ENCODE data around the gene RITA1.

RITA1 gene

GRCh38 chr12:113180333-113180732, 5.2 kb upstream of the RITA1 start:
- no peak for DNase-seq

- DNase-seq = no peak
These were observed 3.5 kb upstream of the RITA1 start for GRCh38 chr12:113181975-113182374.

GRCh38 chr12:113183030-113183589, 2.4 kb upstream of the RITA1 start:
- no peak for DNase-seq

GRCh38 chr12:113184098-113184899, 1.2 kb upstream of the RITA1 start:
- peak; percentile 61 for DNase-seq

GRCh38 chr12:113184900-113185179, 681 bp upstream of the RITA1 start:
- peak; percentile 65 for DNase-seq

GRCh38 chr12:113186033-113186365, 478 bp downstream of the RITA1 start:
- peak; percentile 24 for DNase-seq

DNA sequence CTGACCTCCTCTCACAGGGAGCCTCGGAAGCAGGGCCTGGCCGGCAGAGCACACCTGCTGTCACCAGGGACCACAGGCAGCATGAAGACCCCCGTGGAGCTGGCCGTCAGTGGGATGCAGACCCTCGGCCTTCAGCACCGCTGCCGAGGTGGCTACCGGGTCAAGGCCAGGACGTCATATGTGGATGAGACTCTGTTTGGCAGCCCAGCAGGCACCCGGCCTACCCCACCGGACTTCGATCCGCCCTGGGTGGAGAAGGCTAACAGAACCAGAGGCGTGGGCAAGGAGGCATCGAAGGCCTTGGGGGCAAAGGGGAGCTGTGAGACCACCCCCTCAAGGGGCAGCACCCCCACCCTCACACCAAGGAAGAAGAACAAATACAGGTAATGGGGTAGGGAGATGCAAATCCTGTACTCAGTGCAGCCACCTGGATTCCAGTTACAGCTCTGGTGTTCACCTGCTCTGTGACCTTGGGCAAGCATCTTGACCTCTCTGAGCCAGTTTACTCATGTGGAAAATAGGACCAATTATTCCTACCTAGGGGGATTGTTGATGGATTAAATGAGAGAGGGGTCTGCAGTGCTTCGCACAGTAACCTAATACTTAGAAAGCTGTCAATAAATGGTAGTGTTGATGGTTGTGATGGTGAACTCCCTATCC, 1.3 kb downstream of the RITA1 start:
- DNase-seq = no peak

DNA sequence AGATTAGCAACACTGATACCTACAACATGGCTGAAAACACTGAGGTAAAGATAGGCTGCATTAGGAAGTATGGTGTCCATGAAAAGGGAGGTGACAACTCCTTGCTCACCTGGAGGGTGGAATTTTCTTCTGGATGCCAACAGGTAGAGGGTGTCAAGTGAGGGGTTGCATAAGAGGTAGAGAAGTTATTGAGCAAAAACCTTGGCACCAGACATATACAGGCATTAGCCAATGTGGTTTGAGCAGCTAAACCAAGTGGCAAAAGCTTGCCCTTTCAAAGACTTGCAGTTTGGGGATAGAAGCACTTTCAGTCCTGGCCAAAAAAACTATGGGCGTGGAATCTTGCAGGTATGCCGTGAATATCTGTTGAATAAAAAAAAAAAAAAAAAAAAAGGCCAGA, 3.8 kb downstream of the RITA1 start:
- no peak for DNase-seq

DNA sequence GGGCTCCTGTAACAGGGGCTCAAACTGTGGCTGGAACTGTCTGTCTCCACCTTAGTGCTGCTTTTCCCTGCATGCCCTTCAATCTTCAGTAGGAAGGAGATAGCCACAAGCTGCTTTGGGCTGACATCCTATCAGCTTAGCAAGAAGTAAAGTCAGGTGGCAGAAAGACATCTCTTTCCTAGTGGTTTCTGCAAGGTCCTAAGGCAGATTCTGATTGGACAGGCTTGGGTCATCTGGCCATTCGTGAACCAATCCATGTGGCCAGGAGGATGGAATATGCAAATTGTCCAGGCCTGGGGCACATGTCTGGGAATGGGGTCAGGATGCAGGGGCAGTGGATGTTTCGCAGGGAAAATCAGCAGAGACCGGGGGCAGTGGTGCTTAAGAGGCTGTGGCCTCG, 5.2 kb downstream of the RITA1 start:
- DNase-seq = no peak

- no peak for DNase-seq
These were observed 5.7 kb downstream of the RITA1 start for GRCh38 chr12:113191227-113191626.

DNA sequence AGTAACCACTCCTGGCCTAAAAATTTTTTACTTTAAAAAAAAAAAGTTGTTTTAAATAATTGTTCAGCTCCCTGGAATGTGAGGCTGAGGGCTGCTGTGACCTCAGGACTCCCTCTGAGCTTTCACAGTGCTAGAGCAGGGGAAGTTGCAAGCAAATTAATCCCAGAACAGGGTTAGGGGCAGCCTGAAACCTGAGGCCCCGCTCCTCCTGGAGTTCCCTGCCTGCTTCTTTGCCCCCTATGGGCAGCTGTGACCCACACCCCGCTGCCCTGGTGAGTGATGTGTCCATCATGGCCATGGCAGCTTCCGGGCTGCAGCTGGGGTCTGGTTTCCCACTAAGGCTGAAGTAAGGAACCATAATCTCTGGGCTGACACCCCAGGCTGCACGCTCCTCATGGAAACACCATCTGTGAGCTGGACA, 9.5 kb downstream of the RITA1 start:
- DNase-seq = no peak

GRCh38 chr12:113195598-113195997, 10.1 kb downstream of the RITA1 start:
- DNase-seq = no peak

- no peak for DNase-seq
These were observed 11.1 kb downstream of the RITA1 start for GRCh38 chr12:113196582-113196981.

- DNase-seq = peak; percentile 50
These were observed 11.5 kb downstream of the RITA1 start for GRCh38 chr12:113196990-113197389.

GRCh38 chr12:113197518-113198077, 12.1 kb downstream of the RITA1 start:
- DNase-seq = no peak

- no peak for DNase-seq
These were observed 12.8 kb downstream of the RITA1 start for GRCh38 chr12:113198296-113198695.

- no peak for DNase-seq
These were observed 14.7 kb downstream of the RITA1 start for GRCh38 chr12:113200021-113200797.

DNA sequence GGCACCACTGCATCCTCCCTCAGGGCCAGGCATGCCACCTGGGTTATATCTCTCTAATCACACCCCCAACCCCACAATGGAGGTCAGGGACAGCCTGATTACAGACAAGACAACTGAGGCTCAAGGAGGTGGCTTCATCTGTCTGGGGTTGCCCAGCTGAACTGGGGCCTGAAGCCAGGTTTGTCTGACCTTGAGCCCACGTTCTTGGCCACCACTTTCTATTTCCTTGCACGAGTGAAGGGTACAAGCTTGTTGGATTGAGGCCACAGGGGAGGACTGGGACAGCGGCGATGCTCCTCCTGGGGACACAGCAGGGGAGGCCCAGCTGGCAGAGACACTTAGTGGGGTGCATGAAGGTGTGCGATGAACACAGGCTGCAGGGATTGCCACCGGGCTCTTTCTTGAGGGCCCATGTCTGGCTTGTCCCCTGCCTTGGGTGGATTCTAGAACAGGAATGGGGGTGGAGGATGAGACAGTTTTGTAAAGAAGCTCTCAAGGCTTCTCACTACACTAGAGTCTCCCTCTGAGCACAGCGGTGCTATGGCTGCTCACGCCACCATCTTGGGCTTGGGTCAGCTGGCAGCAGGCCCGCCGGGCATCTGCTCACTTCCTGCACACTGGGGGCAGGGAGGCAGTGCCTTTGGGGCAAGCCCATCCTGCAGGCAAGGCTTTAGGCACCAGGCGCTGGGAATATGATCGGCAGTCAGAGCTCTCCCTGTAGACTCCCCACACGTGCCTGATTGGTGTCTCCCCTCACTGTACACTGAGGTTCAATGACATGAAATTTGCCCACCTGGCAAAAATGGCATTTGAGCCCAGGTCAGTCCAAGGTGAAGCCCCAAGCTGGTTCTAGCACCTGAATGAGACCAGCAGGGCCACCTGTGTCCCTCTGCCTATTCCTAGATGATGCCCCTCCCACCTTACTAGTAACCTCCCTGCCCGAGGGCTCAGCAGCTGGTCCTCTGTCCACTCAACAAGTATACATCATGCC, 16.0 kb downstream of the RITA1 start:
- DNase-seq = peak; percentile 24

- DNase-seq = no peak
These were observed 17.0 kb downstream of the RITA1 start for GRCh38 chr12:113202300-113203075.

- no peak for DNase-seq
These were observed 18.6 kb downstream of the RITA1 start for GRCh38 chr12:113203852-113204760.

All from NCI-H2029 (cell line).